GM19463 (cell line): ENCODE measurements around the gene SLC5A9.
"Not testable (repeated sequence)": the region's sequence is repeated elsewhere in the genome, so short reads cannot be mapped to it uniquely, and the experiment has no call there.

Experiments used
- ATAC-seq: cut with Tn5 transposase; IDR thresholded peaks from one replicate; pipeline ENCODE4 v1.9.1; 2021; ENCODE audit warnings: mild to moderate bottlenecking, moderate library complexity; ENCODE audit not compliant: unreplicated experiment

SLC5A9 gene

GRCh38 chr1:48236716-48237470 is 14.4 kb downstream of the SLC5A9 start:
- ATAC-seq, result no peak

DNA sequence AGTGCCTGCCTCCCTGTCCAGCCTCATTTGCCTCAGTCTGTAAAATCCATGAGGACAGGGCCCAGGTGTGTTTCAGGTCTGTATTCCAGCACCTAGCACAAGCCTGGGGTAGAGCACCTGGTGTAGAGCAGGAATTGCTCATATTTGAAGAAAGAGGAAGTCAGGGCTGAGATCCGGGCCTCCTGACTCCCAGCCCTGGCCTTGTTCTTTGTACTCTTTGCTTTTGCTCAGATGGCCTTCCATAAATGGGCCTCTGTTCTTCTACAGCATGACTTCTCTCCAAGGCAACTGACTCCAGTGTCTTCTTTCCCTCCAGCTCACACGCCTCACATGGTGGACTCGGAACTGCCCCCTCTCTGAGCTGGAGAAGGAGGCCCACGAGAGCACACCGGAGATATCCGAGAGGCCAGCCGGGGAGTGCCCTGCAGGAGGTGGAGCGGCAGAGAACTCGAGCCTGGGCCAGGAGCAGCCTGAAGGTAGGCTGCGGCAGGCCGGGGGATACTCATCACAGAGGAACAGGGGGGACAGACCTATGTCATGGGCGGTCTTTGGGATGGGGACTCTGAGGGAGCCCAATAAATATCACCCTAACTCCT is 19.7 kb downstream of the SLC5A9 start:
- no peak for ATAC-seq

GRCh38 chr1:48245106-48245505 is 22.6 kb downstream of the SLC5A9 start:
- ATAC-seq, result no peak

DNA sequence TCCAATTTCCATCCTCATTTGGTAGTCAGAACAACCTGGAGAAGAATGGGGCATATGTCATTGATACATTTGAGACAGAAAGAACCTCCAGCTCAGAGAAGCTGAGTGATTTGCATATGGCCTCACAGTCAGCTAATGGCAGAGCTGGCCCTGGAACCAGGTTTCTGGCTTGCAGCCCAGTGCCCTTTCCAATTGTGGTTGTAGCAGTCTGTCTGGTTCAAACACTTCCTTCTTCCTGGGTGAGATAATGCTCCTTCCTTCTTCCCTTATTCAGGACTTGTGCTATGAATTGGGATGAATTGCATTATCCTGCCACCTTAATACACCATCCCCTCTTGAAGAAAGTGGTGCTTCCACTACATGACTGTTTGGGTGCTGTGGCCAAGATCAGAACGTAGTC is 24.2 kb downstream of the SLC5A9 start:
- no peak for ATAC-seq

- no peak for ATAC-seq
Observed at GRCh38 chr1:48248356-48248755, 25.8 kb downstream of the SLC5A9 start.

GRCh38 chr1:48249868-48250267 is 27.4 kb downstream of the SLC5A9 start:
- ATAC-seq, result no peak

GRCh38 chr1:48250572-48250971 is 28.1 kb downstream of the SLC5A9 start:
- no peak for ATAC-seq

DNA sequence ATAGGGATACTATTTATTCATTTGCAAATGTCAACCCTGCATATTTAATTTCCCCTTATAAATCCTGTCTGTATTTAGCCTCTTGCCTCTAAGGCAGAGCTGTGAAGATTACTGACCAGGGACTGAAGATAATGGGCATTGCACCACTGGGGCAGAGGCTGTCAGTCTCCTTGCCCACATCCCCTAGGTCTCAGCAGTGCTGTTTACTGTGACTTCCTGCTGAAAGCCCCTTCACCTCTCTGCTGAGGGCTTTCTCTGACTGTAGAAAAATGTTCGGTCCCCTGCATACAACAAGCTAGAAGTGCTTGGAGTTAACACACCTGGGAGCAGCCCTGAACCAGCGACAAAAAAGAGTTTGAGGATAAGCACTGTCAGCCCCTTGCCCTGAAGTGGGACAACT is 28.8 kb downstream of the SLC5A9 start:
- ATAC-seq, result no peak

GRCh38 chr1:48251821-48252220 is 29.3 kb downstream of the SLC5A9 start:
- ATAC-seq, result no peak

- no peak for ATAC-seq
Observed at GRCh38 chr1:48254254-48254653, 31.7 kb downstream of the SLC5A9 start.

DNA sequence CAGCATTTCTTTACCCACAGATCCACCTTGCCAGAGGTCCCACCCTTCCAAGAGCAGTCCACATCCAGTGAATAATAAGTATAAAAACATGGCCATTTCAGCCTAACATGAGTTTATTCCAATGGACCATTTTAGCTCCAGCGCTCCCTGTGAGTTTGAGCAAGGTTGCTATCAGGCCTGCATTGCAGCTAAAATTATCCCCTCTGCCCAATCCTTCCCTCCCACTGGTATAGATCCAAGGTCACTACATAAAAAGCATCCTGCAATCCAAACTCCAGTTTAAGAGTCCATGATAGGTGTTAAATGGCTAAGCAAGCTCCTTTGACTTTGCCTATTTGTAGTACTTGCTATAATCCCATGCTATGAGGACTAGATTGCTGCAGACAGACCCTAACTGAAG is 35.6 kb downstream of the SLC5A9 start:
- ATAC-seq, result no peak

- ATAC-seq, result no peak
Observed at GRCh38 chr1:48261881-48262400, 39.4 kb downstream of the SLC5A9 start.

DNA sequence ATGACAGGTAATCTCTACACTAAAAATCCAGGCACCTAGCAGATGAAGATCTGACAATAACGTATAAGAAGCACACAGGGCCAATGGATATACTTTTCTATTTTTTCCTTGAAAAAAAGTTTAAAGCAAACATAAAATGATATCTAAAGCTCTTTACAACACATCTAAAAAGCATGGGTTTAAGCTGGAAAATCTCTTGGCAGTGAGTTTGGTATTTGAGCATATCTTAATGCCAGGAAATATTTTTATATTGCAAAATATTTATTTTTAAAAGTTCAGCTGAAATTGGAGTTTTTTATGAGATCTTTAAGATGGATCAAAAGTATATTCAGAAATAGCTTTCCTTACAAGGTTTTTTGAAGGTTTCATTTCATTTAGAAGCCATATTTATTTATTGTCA is 40.5 kb downstream of the SLC5A9 start:
- ATAC-seq, result no peak

- no peak for ATAC-seq
Observed at GRCh38 chr1:48266576-48266975, 44.1 kb downstream of the SLC5A9 start.

DNA sequence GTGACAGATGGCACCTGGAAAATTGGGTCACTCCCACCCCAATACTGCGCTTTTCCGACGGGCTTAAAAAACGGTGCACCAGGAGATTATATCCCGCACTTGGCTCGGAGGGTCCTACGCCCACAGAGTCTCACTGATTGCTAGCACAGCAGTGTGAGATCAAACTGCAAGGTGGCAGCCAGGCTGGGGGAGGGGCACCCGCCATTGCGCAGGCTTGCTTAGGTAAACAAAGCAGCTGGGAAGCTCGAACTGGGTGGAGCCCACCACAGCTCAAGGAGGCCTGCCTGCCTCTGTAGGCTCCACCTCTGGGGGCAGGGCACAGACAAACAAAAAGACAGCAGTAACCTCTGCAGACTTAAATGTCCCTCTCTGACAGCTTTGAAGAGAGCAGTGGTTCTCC is 54.9 kb downstream of the SLC5A9 start:
- ATAC-seq, result not testable (repeated sequence)

DNA sequence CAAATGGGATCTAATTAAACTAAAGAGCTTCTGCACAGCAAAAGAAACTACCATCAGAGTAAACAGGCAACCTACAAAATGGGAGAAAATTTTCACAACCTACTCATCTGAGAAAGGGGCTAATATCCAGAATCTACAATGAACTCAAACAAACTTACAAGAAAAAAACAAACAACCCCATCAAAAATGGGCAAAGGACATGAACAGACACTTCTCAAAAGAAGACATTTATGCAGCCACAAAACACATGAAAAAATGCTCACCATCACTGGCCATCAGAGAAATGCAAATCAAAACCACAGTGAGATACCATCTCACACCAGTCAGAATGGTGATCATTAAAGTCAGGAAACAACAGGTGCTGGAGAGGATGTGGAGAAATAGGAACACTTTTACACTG is 59.8 kb downstream of the SLC5A9 start:
- ATAC-seq, result not testable (repeated sequence)

GRCh38 chr1:48284696-48285420 is 62.3 kb downstream of the SLC5A9 start:
- ATAC-seq, result not testable (repeated sequence)

- ATAC-seq, result no peak
Observed at GRCh38 chr1:48285525-48285924, 63.0 kb downstream of the SLC5A9 start.

DNA sequence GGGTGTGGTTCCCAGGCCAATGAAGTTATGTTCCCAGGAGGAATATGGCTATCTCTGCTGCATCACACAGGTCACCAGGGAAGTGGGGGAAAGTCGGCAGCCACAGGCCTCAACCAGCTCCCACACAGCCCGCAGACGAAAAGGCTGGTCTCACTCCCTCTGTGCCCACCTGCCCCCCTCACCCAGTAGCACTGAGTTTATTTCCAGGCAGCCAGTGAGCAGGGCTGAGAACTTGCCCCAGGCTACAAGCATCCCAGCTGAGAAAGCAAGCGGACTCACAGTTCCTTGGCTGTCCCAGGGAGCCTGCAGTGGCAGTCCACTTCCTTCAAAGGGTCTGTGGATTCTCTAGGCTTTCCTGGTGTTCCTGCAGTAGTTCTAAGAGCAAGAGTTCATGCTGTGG is 68.9 kb downstream of the SLC5A9 start:
- ATAC-seq, result no peak

DNA sequence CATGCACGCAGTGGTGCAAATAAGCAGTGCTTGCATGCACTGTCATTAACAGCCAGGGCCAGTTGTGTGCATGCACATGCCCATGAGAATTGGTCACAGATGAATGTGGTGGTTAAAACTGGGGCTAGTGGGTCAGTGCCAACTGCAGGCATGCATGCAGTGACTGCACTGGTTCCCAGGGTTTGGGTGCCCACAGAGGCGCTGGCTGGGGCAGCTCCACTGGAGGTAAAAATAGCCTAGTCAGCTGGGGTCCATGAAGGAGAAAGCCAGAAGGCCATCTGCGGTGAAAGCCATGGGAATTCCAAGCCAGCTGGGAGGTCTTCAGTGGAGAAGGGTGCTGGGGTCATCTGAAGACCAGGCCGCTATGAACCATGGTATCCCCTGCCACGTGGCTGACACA is 70.2 kb downstream of the SLC5A9 start:
- no peak for ATAC-seq

GRCh38 chr1:48294094-48294493 is 71.6 kb downstream of the SLC5A9 start:
- ATAC-seq, result not testable (repeated sequence)

- no peak for ATAC-seq
Observed at GRCh38 chr1:48294656-48295055, 72.1 kb downstream of the SLC5A9 start.
